IMR-90 (cell line): ENCODE results near the gene TNFRSF25. TPM values are rescaled to one million over a fixed set of nuclear protein-coding genes. Genes with fewer than 3 reads are reported as not detected.

Experiments
- ATAC-seq: fragments of 200-7000 bp; cut with Tn5 transposase; 2 replicates; pipeline ENCODE4 v1.9.1; 2020; ENCODE audit warnings: low read depth, mild to moderate bottlenecking, moderate library complexity
- BruUV-seq: library from RNA; stranded (reverse); fragments of 400-500 nt; replicated peaks from 2 replicates; lab custom pipeline; 2021; lab: Mats Ljungman, UMichigan
- CTCF ChIA-PET: fragments of 300-600 bp; formaldehyde crosslinking; extraction: SDS; loops from one replicate; lab custom pipeline; 2021; ENCODE audit warnings: antibody characterized with exemption; lab: Yijun Ruan, JAX
- POLR2A ChIA-PET: fragments of 300-600 bp; sonication (Branson Sonifier 250); formaldehyde crosslinking; loops from one replicate; lab custom pipeline; 2022; ENCODE audit warnings: antibody characterized with exemption; ENCODE audit not compliant: unreplicated experiment; lab: Charles Lee
- DNase-seq: peaks from one replicate; pipeline ENCODE4 v3.0.0; 2013
- H2AFZ ChIP-seq: replicated peaks from 2 replicates; pipeline ENCODE3; 2013; ENCODE audit warnings: low read length, mild to moderate bottlenecking; ENCODE audit not compliant: poor library complexity
- H2AK5ac ChIP-seq: 2 replicates; pipeline ENCODE4 v1.6.1; 2013; ENCODE audit warnings: low read depth, low read length, inconsistent platforms
- H2AK9ac ChIP-seq: replicated peaks from 2 replicates; pipeline ENCODE3; 2013; ENCODE audit warnings: mild to moderate bottlenecking, low read depth, low read length, moderate library complexity; ENCODE audit not compliant: poor library complexity
- H2BK120ac ChIP-seq: 2 replicates; pipeline ENCODE4 v1.6.1; 2013; ENCODE audit warnings: low read depth, low read length, inconsistent platforms
- H2BK15ac ChIP-seq: 3 replicates; pipeline ENCODE4 v1.6.1; 2013; ENCODE audit warnings: low read depth, low read length, inconsistent platforms
- H2BK20ac ChIP-seq: 2 replicates; pipeline ENCODE4 v1.6.1; 2013; ENCODE audit warnings: low read depth, mild to moderate bottlenecking, inconsistent platforms, low read length, moderate library complexity
- H2BK5ac ChIP-seq: 2 replicates; pipeline ENCODE4 v1.6.1; 2013; ENCODE audit warnings: mild to moderate bottlenecking, low read depth, low read length, inconsistent platforms; ENCODE audit not compliant: poor library complexity, severe bottlenecking
- H3K14ac ChIP-seq: replicated peaks from 2 replicates; pipeline ENCODE4 v1.6.1; 2013; ENCODE audit warnings: low read depth, low read length, inconsistent platforms
- H3K18ac ChIP-seq: 2 replicates; pipeline ENCODE4 v1.6.1; 2013; ENCODE audit warnings: low read depth, low read length, control low read depth
- H3K23ac ChIP-seq: 2 replicates; pipeline ENCODE4 v1.6.1; 2013; ENCODE audit warnings: low read depth, low read length, inconsistent platforms
- H3K27ac ChIP-seq: 2 replicates; pipeline ENCODE4 v1.5.1; 2013; ENCODE audit warnings: mild to moderate bottlenecking, control low read depth, low read length; ENCODE audit not compliant: insufficient read depth
- H3K27me3 ChIP-seq: 2 replicates; pipeline ENCODE4 v1.6.1; 2013; ENCODE audit warnings: low read length; ENCODE audit not compliant: control insufficient read depth, insufficient read depth
- H3K36me3 ChIP-seq: 2 replicates; pipeline ENCODE4 v1.6.1; 2013; ENCODE audit warnings: low read length, mixed read lengths; ENCODE audit not compliant: control insufficient read depth, insufficient read depth
- H3K4ac ChIP-seq: 2 replicates; pipeline ENCODE4 v1.6.1; 2013; ENCODE audit warnings: low read depth, low read length, inconsistent platforms
- H3K4me1 ChIP-seq: 2 replicates; pipeline ENCODE4 v1.6.1; 2013; ENCODE audit warnings: low read length, mixed read lengths; ENCODE audit not compliant: control insufficient read depth, insufficient read depth
- H3K4me2 ChIP-seq: 2 replicates; pipeline ENCODE4 v1.6.1; 2013; ENCODE audit warnings: low read depth, mild to moderate bottlenecking, control low read depth, low read length, moderate library complexity
- H3K4me3 ChIP-seq: 2 replicates; pipeline ENCODE4 v1.5.1; 2013; ENCODE audit warnings: low read depth, mild to moderate bottlenecking, control low read depth, low read length, moderate library complexity; ENCODE audit not compliant: insufficient read depth
- H3K56ac ChIP-seq: 2 replicates; pipeline ENCODE4 v1.6.1; 2013; ENCODE audit warnings: low read length, inconsistent platforms; ENCODE audit not compliant: insufficient read depth; ENCODE audit errors: extremely low read depth
- H3K79me1 ChIP-seq, 2 experiments: 2 replicates each; pipeline ENCODE4 v1.6.1; 2013; ENCODE audit warnings: low read length in 2 of 2, inconsistent platforms in 1 of 2, low read depth in 1 of 2
- H3K9ac ChIP-seq: 2 replicates; pipeline ENCODE4 v1.6.1; 2013; ENCODE audit warnings: low read depth, low read length, control low read depth
- H3K9me1 ChIP-seq: 2 replicates; pipeline ENCODE4 v1.6.1; 2013; ENCODE audit warnings: low read length, inconsistent platforms; ENCODE audit not compliant: insufficient read depth
- H3K9me3 ChIP-seq: 2 replicates; pipeline ENCODE4 v1.6.1; 2013; ENCODE audit warnings: low read length; ENCODE audit not compliant: control insufficient read depth, insufficient read depth
- H4K20me1 ChIP-seq: 2 replicates; pipeline ENCODE4 v1.6.1; 2013; ENCODE audit warnings: low read length, inconsistent platforms; ENCODE audit not compliant: insufficient read depth
- H4K5ac ChIP-seq: 2 replicates; pipeline ENCODE4 v1.6.1; 2013; ENCODE audit warnings: mild to moderate bottlenecking, low read depth, low read length, control low read depth
- H4K8ac ChIP-seq, 2 experiments: 2 replicates each; pipeline ENCODE4 v1.6.1; 2013; ENCODE audit warnings: low read depth in 2 of 2, low read length in 2 of 2, control low read depth in 1 of 2, inconsistent platforms in 1 of 2
- H4K91ac ChIP-seq: 2 replicates; pipeline ENCODE4 v1.6.1; 2013; ENCODE audit warnings: low read depth, low read length, inconsistent platforms; ENCODE audit not compliant: insufficient read depth
- BHLHE40 ChIP-seq: fragments of 150-350 bp; IDR thresholded peaks from 2 replicates; pipeline ENCODE4 v1.6.1; 2016; ENCODE audit warnings: mild to moderate bottlenecking, low read depth, low read length
- CEBPB ChIP-seq: IDR thresholded peaks from 2 replicates; pipeline ENCODE4 v1.6.1; 2012; ENCODE audit warnings: low read depth, low read length, improper control_type of control experiment
- CHD1 ChIP-seq: IDR thresholded peaks from 2 replicates; pipeline ENCODE4 v1.6.1; 2012; ENCODE audit warnings: low read depth, low read length, improper control_type of control experiment
- FOS ChIP-seq: fragments of 150-350 bp; IDR thresholded peaks from 2 replicates; pipeline ENCODE4 v1.6.1; 2016; ENCODE audit warnings: low read depth, low read length
- MAFK ChIP-seq: IDR thresholded peaks from 2 replicates; pipeline ENCODE4 v1.6.1; 2012; ENCODE audit warnings: low read depth, low read length, improper control_type of control experiment
- MAZ ChIP-seq: IDR thresholded peaks from 2 replicates; pipeline ENCODE4 v1.6.1; 2012; ENCODE audit warnings: low read depth, mild to moderate bottlenecking, low read length, improper control_type of control experiment, moderate library complexity, borderline replicate concordance
- MXI1 ChIP-seq: IDR thresholded peaks from 2 replicates; pipeline ENCODE4 v1.6.1; 2012; ENCODE audit warnings: low read depth, mild to moderate bottlenecking, low read length, moderate library complexity, borderline replicate concordance
- NFE2L2 ChIP-seq: fragments of 150-350 bp; IDR thresholded peaks from 2 replicates; pipeline ENCODE4 v1.6.1; 2016; ENCODE audit warnings: low read depth, mild to moderate bottlenecking, low read length
- POLR2A ChIP-seq: IDR thresholded peaks from 2 replicates; pipeline ENCODE4 v1.6.1; 2012; ENCODE audit warnings: mild to moderate bottlenecking, low read depth, low read length
- RAD21 ChIP-seq: IDR thresholded peaks from 2 replicates; pipeline ENCODE4 v1.6.1; 2012; ENCODE audit warnings: low read length, improper control_type of control experiment
- RCOR1 ChIP-seq: IDR thresholded peaks from 2 replicates; pipeline ENCODE4 v1.6.1; 2012; ENCODE audit warnings: mild to moderate bottlenecking, low read length, improper control_type of control experiment; ENCODE audit not compliant: insufficient replicate concordance
- RFX5 ChIP-seq: IDR thresholded peaks from 2 replicates; pipeline ENCODE4 v1.8.0; 2012; ENCODE audit warnings: low read depth, mild to moderate bottlenecking, low read length, moderate library complexity
- SMC3 ChIP-seq: fragments of 150-350 bp; IDR thresholded peaks from 2 replicates; pipeline ENCODE4 v1.6.1; 2016; ENCODE audit warnings: low read depth, mild to moderate bottlenecking, antibody characterized with exemption, low read length, moderate library complexity
- USF2 ChIP-seq: fragments of 150-350 bp; IDR thresholded peaks from 2 replicates; pipeline ENCODE4 v1.6.1; 2017; ENCODE audit warnings: mild to moderate bottlenecking, antibody characterized with exemption, low read length, low read depth
- whole genome bisulfite sequencing, 2 experiments: methylation state at CpG; one replicate each; pipeline versions ENCODE4 v1.1.5 to v1.1.7; 2013; ENCODE audit warnings: missing lambda C conversion rate in 2 of 2; ENCODE audit not compliant: insufficient read length in 1 of 2; ENCODE audit errors: extremely low coverage in 2 of 2; 5-methylcytosine and 5-hydroxymethylcytosine counted together
- dilution Hi-C: fragments of 300-500 bp; cut with HindIII; formaldehyde crosslinking; loops from one replicate; pipeline ENCODE4 v1.14.3; 2018; ENCODE audit warnings: low sequenced_read_pairs; ENCODE audit not compliant: unreplicated experiment
- in situ Hi-C: fragments of 300-500 bp; cut with MboI; formaldehyde crosslinking; loops from 3 replicates; pipeline ENCODE4 v1.14.3; 2019; ENCODE audit warnings: low sequenced_read_pairs, inconsistent platforms, mixed read lengths
- intact Hi-C: fragments of 100-400 bp; cut with micrococcal nuclease; formaldehyde crosslinking; loops from 2 replicates; pipeline ENCODE4 v1.10.0; 2022
- polyA plus RNA-seq, 3 experiments: library from polyadenylated mRNA; depleted of rRNA; stranded (reverse); fragments of >200 nt; gene quantifications; 2 replicates each; pipeline ENCODE4 v1.2.3, GENCODE V29; 2012; ENCODE audit warnings: low replicate concordance in 1 of 3
- total RNA-seq: library from RNA; depleted of rRNA; stranded (reverse); fragments of >200 nt; gene quantifications from 2 replicates; pipeline ENCODE4 v1.2.3, GENCODE V29; 2012
- TF ChIP-seq, protein P1 (sequence below): conservative IDR thresholded peaks from 2 replicates; pipeline ENCODE4 v1.5.1; 2012; ENCODE audit warnings: mild to moderate bottlenecking, low read depth, low read length, improper control_type of control experiment
- TF ChIP-seq, protein P2 (sequence below): fragments of 150-350 bp; IDR thresholded peaks from 2 replicates; pipeline ENCODE4 v1.6.1; 2016; ENCODE audit warnings: low read depth, mild to moderate bottlenecking, low read length, moderate library complexity, borderline replicate concordance

The TNFRSF25 gene
- total and polyA plus RNA-seq, 2 of the 4 experiments (the other 2 are of a cell fraction): 1.3 to 11.2 TPM

- no peak overlapping the region for H3K4me3 ChIP-seq
- H2BK120ac ChIP-seq: no peak overlapping the region
- H3K27me3 ChIP-seq: peaks cover 11% of the 10 kb centered on the region
- in situ Hi-C loops: no loop called here
- no peak overlapping the region for H4K91ac ChIP-seq
- no peak overlapping the region for H3K9ac ChIP-seq
- BruUV-seq: no TSS peak
- no peak overlapping the region for H3K14ac ChIP-seq
- no peak overlapping the region for H2AFZ ChIP-seq
- no peak overlapping the region for H3K4ac ChIP-seq
- H3K9me1 ChIP-seq: no peaks in the 10 kb centered on the region
- DNase-seq (no peak), ATAC-seq (no peak)
- H2BK15ac ChIP-seq: no peak overlapping the region
- H4K5ac ChIP-seq: no peak overlapping the region
- no peak overlapping the region for H3K18ac ChIP-seq
- no peaks in the 10 kb centered on the region; the same call in 1 of the 2 replicates for H3K4me1 ChIP-seq
- ChIA-PET POLR2A (no interaction called here), CTCF (no interaction called here)
- WGBS, 2 experiments: 92% methylated on average over 11 of the region's 15 CpGs; no CpG with 5 or more reads in 1 of the 2 experiments
- H3K27ac ChIP-seq: no peak overlapping the region
- H3K23ac ChIP-seq: no peak overlapping the region
- no peak overlapping the region for H4K8ac ChIP-seq
- H3K56ac ChIP-seq: no peak overlapping the region
- H3K79me1 ChIP-seq: no peaks in the 10 kb centered on the region
- H4K20me1 ChIP-seq: no peaks in the 10 kb centered on the region
- TF ChIP-seq NFE2L2: no peak
- TF ChIP-seq, protein P1, sequence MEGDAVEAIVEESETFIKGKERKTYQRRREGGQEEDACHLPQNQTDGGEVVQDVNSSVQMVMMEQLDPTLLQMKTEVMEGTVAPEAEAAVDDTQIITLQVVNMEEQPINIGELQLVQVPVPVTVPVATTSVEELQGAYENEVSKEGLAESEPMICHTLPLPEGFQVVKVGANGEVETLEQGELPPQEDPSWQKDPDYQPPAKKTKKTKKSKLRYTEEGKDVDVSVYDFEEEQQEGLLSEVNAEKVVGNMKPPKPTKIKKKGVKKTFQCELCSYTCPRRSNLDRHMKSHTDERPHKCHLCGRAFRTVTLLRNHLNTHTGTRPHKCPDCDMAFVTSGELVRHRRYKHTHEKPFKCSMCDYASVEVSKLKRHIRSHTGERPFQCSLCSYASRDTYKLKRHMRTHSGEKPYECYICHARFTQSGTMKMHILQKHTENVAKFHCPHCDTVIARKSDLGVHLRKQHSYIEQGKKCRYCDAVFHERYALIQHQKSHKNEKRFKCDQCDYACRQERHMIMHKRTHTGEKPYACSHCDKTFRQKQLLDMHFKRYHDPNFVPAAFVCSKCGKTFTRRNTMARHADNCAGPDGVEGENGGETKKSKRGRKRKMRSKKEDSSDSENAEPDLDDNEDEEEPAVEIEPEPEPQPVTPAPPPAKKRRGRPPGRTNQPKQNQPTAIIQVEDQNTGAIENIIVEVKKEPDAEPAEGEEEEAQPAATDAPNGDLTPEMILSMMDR: no peak
- TF ChIP-seq MAZ: no peak
- no peak for TF ChIP-seq CHD1
- no peak for TF ChIP-seq RCOR1
- no peak for TF ChIP-seq MAFK
- TF ChIP-seq RAD21: no peak
- TF ChIP-seq SMC3: no peak
- no peak for TF ChIP-seq USF2
- TF ChIP-seq RFX5: no peak
- TF ChIP-seq POLR2A: no peak
- no peak for TF ChIP-seq FOS
- no peak for TF ChIP-seq MXI1
- no peak for TF ChIP-seq CEBPB
- no peak for TF ChIP-seq BHLHE40
- TF ChIP-seq, protein P2, sequence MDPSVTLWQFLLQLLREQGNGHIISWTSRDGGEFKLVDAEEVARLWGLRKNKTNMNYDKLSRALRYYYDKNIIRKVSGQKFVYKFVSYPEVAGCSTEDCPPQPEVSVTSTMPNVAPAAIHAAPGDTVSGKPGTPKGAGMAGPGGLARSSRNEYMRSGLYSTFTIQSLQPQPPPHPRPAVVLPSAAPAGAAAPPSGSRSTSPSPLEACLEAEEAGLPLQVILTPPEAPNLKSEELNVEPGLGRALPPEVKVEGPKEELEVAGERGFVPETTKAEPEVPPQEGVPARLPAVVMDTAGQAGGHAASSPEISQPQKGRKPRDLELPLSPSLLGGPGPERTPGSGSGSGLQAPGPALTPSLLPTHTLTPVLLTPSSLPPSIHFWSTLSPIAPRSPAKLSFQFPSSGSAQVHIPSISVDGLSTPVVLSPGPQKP: no peak
- no peaks in the 10 kb centered on the region for H3K9me3 ChIP-seq
- H2AK9ac ChIP-seq: no peak overlapping the region
- H2BK20ac ChIP-seq: no peak overlapping the region
- no peak overlapping the region for H3K4me2 ChIP-seq
- no peaks in the 10 kb centered on the region for H3K36me3 ChIP-seq
- dilution Hi-C loops: no loop called here
- intact Hi-C loops: no loop called here
- no peak overlapping the region for H2AK5ac ChIP-seq
- H2BK5ac ChIP-seq: no peak overlapping the region
Measured at GRCh38 chr1:6504887-6505286, 38.9 kb upstream of the TNFRSF25 start.
